ENCODE results near the gene HPCAL1. TPM values are rescaled to one million over a fixed set of nuclear protein-coding genes. Genes with fewer than 3 reads are reported as not detected.

The HPCAL1 gene
- total and polyA plus RNA-seq, 7 experiments from 2014 or later, result 44.9 to 137 (median 89.2) TPM

DNA sequence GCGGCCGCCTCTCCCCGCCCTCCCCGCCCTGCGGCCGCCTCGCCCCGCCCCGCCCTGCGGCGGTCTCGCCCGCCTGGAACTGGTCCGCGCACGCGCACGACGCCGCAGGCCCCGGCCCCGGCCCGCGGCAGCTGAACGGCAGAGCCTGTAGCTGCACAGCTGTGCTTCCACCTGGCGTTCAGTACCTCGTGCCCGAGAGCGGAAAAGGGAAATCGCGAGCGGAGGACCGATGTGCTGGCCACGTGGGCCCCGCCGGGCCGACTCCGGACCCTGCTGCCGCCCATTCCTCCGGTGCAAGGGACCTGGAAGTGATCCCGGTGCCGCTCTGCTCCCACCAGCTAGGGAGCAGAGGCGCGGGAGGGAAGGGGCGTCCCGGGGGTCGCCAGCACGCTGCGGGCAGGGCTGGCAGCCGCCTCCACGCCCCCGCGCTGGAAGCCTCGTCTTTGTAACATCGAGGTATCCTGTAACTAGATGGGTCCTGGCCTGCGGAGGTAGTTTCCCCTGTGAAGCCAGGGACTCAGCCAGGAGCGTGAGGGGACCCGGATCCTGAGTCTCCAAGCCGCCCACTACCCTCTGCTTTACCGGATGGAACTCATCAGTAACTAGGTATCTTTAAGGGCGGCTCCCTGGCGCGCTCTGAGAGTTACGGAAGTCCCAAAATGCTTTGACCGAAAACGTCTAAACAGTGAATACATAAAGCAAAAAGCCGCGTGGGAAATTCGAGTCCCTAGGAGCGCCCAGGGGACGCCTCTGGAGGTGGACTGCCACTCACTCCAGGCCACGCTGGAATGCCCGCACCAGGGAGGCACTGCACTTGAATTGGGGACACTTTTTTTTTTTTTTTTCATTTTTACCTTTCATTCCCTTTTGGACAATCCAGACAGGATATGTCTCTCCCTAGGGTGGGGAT, 146.1 kb downstream of the HPCAL1 start:
- H3K36me3 ChIP-seq (ENCODE audit: control insufficient read depth in 2 of 3, insufficient read depth in 3 of 3, low read length in 3 of 3), result peaks cover 0 to 9% (median 2%) of the 10 kb centered on the region in 3 experiments
- H3K27ac ChIP-seq (ENCODE audit: low read depth, low read length), result peak overlapping the region; percentile 81
- peaks cover 0 to 13% (median 9%) of the 10 kb centered on the region in 5 donors for H3K36me3 Mint-ChIP-seq
- peaks cover 8 to 49% (median 28%) of the 10 kb centered on the region in 7 donors for H3K4me1 Mint-ChIP-seq
- H3K9me3 ChIP-seq (ENCODE audit: control insufficient read depth in 2 of 3, low read length in 3 of 3), result no peaks in the 10 kb centered on the region
- peak overlapping the region; percentile 76 to 94 (median 86) for H3K27ac Mint-ChIP-seq
- POLR2A ChIA-PET, result interaction anchor here (0.6 to 2.8 kb wide), 18 partner anchors 8 to 405 kb away, joined by 3 to 21 read pairs (median 4); partner anchors contain the start of genes HPCAL1 and PDIA6
- no peaks in the 10 kb centered on the region for H3K27me3 ChIP-seq (ENCODE audit: control insufficient read depth in 2 of 2, insufficient read depth in 2 of 2, low read length in 2 of 2)
- H3K4me3 ChIP-seq (ENCODE audit: low read length), result peak overlapping the region; percentile 91
- CTCF ChIA-PET, result interaction anchor here (1.2 to 1.7 kb wide), 4 partner anchors 14 to 324 kb away, joined by 3 to 5 read pairs (median 4); partner anchors contain the start of gene HPCAL1
- ATAC-seq (no peak), DNase-seq (peak; percentile 93 to 97 (median 94))
- H3K4me1 ChIP-seq (ENCODE audit: control insufficient read depth in 2 of 2, insufficient read depth in 2 of 2, low read length in 2 of 2), result peaks cover 12 to 26% of the 10 kb centered on the region in 2 donors
- H3K4me3 Mint-ChIP-seq, result peak overlapping the region; percentile 67 to 86 (median 80)
- no peaks in the 10 kb centered on the region for H3K27me3 Mint-ChIP-seq
- H3K9me3 Mint-ChIP-seq, result no peaks in the 10 kb centered on the region
- intact Hi-C loops (cut with micrococcal nuclease), result loop anchor here (1.0 to 10.0 kb wide), 21 partner anchors 40 to 1767 kb away; partner anchors contain the start of genes ADAM17 (in 2 of the 2), GRHL1 (in 2 of the 2), HPCAL1 (in 2 of the 2) and TAF1B (in 2 of the 2)

DNA sequence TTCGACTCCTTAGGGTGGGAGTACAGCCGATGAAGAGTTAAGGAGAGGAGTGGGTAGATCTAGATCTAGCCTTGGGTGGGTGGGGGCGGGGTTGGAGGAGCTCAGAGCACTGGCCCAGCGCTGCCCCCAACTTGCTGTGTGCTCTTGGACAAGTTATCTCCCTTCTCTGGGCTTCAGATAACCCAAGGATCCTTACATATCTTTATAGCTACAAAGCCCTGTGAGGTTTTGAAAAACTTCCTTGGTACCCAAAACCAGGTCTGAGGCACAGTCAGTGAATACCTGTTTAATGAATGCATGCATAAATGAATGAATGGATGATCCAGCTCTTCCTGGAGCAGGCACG, 146.8 kb downstream of the HPCAL1 start:
- Histone ChIP-seq H3K4me3 (ENCODE audit: low read length) (peak overlapping the region; percentile 91), H3K9me3 (ENCODE audit: control insufficient read depth in 2 of 3, low read length in 3 of 3) (no peaks in the 10 kb centered on the region), H3K27ac (ENCODE audit: low read depth, low read length) (peak overlapping the region; percentile 81), H3K4me1 (ENCODE audit: control insufficient read depth in 2 of 2, insufficient read depth in 2 of 2, low read length in 2 of 2) (peaks cover 12 to 26% of the 10 kb centered on the region in 2 donors), H3K36me3 (ENCODE audit: control insufficient read depth in 2 of 3, insufficient read depth in 3 of 3, low read length in 3 of 3) (peaks cover 0 to 3% (median 0%) of the 10 kb centered on the region in 3 experiments), H3K27me3 (ENCODE audit: control insufficient read depth in 2 of 2, insufficient read depth in 2 of 2, low read length in 2 of 2) (no peaks in the 10 kb centered on the region)
- DNase-seq (no peak), ATAC-seq (no peak)
- ChIA-PET POLR2A (interaction anchor here (0.6 to 1.6 kb wide), 3 partner anchors 9 to 329 kb away, joined by 3 to 5 read pairs (median 4); no protein-coding TSS in a partner anchor), CTCF (interaction anchor here (1.7 kb wide), 1 partner anchor 14 kb away, joined by 4 read pairs; no protein-coding TSS in a partner anchor)
- H3K36me3 Mint-ChIP-seq, result peaks cover 0 to 8% (median 5%) of the 10 kb centered on the region in 5 donors
- intact Hi-C loops (cut with micrococcal nuclease), result loop anchor here (1.0 to 10.0 kb wide), 16 partner anchors 43 to 1767 kb away; partner anchors contain the start of genes ADAM17 (in 2 of the 2), GRHL1 (in 2 of the 2), YWHAQ (in 2 of the 2) and CPSF3 (in 1 of the 2)
- peaks cover 8 to 48% (median 28%) of the 10 kb centered on the region in 7 donors for H3K4me1 Mint-ChIP-seq
- H3K27me3 Mint-ChIP-seq, result no peaks in the 10 kb centered on the region
- H3K9me3 Mint-ChIP-seq, result no peaks in the 10 kb centered on the region
- H3K27ac Mint-ChIP-seq, result peak overlapping the region; percentile 77 to 94 (median 86)
- H3K4me3 Mint-ChIP-seq, result peak overlapping the region; percentile 67 to 86 (median 80)

DNA sequence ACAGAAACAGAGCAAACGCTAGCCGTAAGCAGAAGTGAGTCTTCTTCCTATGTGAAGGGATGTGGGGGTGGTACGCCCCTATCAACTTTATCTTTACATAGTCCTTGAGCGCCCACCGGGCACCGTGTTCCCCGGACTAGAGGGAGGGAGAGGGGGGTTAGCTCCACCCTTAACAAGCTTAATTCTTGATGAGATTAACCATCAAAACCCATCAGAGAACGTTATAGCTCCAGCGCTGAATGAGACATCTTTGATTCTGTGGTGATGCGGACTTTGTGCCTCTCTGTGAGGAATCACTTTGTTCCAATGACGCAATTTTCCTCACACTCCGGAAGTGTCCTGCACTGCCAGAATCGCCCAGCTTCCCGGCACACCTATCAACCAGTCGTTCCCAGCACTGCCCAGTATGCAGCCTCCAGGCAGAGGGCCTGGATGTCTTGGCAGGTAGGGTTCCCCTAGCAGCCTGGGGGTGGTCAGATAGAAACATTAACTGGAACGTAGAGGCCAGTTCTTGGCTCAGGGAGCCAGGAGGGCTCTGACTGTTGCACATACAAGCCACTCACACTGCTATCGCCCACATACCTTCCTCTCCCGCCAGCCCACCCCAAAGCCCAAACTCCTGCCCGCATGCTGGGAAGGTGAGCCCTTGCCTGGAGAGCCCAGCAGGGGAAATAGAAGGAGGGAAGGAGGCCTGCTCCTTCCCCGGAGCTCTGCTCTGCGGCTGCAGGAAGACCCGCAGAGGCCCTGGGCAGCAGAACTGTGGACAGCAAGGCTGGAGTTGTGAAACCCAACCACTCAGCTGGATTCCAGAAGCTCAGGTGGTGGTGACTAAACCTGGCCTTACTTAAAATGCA, 147.4 kb downstream of the HPCAL1 start:
- no peaks in the 10 kb centered on the region for H3K9me3 Mint-ChIP-seq
- no peaks in the 10 kb centered on the region for H3K27me3 Mint-ChIP-seq
- DNase-seq (no peak), ATAC-seq (no peak)
- H3K27ac Mint-ChIP-seq, result peak overlapping the region; percentile 52 to 90 (median 79)
- peak overlapping the region; percentile 41 to 86 (median 79) for H3K4me3 Mint-ChIP-seq
- POLR2A ChIA-PET, result interaction anchor here (0.6 to 1.6 kb wide), 2 partner anchors 41 to 330 kb away, joined by 3 to 5 read pairs; no protein-coding TSS in a partner anchor
- peaks cover 6 to 42% (median 28%) of the 10 kb centered on the region in 7 donors for H3K4me1 Mint-ChIP-seq
- intact Hi-C loops (cut with micrococcal nuclease), result loop anchor here (1.0 to 10.0 kb wide), 16 partner anchors 43 to 1768 kb away; partner anchors contain the start of genes ADAM17 (in 2 of the 2), GRHL1 (in 2 of the 2), YWHAQ (in 2 of the 2) and CPSF3 (in 1 of the 2)
- no peaks in the 10 kb centered on the region for H3K27me3 ChIP-seq (ENCODE audit: control insufficient read depth in 2 of 2, insufficient read depth in 2 of 2, low read length in 2 of 2)
- no peaks in the 10 kb centered on the region for H3K9me3 ChIP-seq (ENCODE audit: control insufficient read depth in 2 of 3, low read length in 3 of 3)
- no peak overlapping the region for H3K27ac ChIP-seq (ENCODE audit: low read depth, low read length)
- no peak overlapping the region for H3K4me3 ChIP-seq (ENCODE audit: low read length)
- H3K36me3 ChIP-seq (ENCODE audit: control insufficient read depth in 2 of 3, insufficient read depth in 3 of 3, low read length in 3 of 3), result no peaks in the 10 kb centered on the region
- CTCF ChIA-PET, result interaction anchor here (0.6 to 1.7 kb wide), 2 partner anchors 15 to 123 kb away, joined by 4 read pairs; no protein-coding TSS in a partner anchor
- H3K4me1 ChIP-seq (ENCODE audit: control insufficient read depth in 2 of 2, insufficient read depth in 2 of 2, low read length in 2 of 2), result peaks cover 12 to 26% of the 10 kb centered on the region in 2 donors
- peaks cover 0 to 4% (median 0%) of the 10 kb centered on the region in 5 donors for H3K36me3 Mint-ChIP-seq

DNA sequence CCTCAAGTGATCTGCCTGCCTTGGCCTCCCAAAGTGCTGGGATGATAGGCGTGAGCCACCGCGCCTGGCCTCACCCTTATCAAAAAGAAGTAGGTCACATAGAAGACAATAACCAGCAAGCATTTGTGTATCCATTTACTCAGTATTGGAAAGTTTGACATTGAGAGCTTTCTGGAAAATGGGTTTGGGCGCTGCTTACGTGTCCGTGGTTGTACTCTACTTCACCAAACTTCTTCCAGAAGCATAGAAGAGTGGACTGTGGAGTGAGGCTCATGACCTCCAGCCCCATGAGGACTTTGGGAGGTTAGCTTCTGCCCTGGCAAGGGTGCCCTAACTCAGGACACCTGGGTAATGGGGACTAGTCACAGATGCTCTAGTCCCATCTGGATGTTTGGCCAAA, 149.1 kb downstream of the HPCAL1 start:
- ATAC-seq, result no peak
- Mint-ChIP-seq H3K4me3 (no peak overlapping the region), H3K9me3 (no peaks in the 10 kb centered on the region), H3K27ac (peak overlapping the region in 1 of 9 donors; percentile 23), H3K36me3 (peaks cover 0 to 4% (median 0%) of the 10 kb centered on the region in 5 donors), H3K4me1 (peaks cover 6 to 33% (median 21%) of the 10 kb centered on the region in 7 donors), H3K27me3 (peaks cover 0 to under 1% (median 0%) of the 10 kb centered on the region in 5 donors)
- Histone ChIP-seq H3K27me3 (ENCODE audit: control insufficient read depth in 2 of 2, insufficient read depth in 2 of 2, low read length in 2 of 2) (no peaks in the 10 kb centered on the region), H3K36me3 (ENCODE audit: control insufficient read depth in 2 of 3, insufficient read depth in 3 of 3, low read length in 3 of 3) (no peaks in the 10 kb centered on the region), H3K4me1 (ENCODE audit: control insufficient read depth in 2 of 2, insufficient read depth in 2 of 2, low read length in 2 of 2) (peaks cover 12 to 14% of the 10 kb centered on the region in 2 donors), H3K27ac (ENCODE audit: low read depth, low read length) (no peak overlapping the region), H3K4me3 (ENCODE audit: low read length) (no peak overlapping the region), H3K9me3 (ENCODE audit: control insufficient read depth in 2 of 3, low read length in 3 of 3) (no peaks in the 10 kb centered on the region)
- ChIA-PET CTCF (interaction anchor here (1.3 kb wide), 1 partner anchor 11 kb away, joined by 4 read pairs; no protein-coding TSS in a partner anchor), POLR2A (interaction anchor here (0.5 to 0.7 kb wide), 2 partner anchors 44 to 346 kb away, joined by 3 read pairs; no protein-coding TSS in a partner anchor)
- no peak for DNase-seq
- intact Hi-C loops (cut with micrococcal nuclease), result no loop called here

DNA sequence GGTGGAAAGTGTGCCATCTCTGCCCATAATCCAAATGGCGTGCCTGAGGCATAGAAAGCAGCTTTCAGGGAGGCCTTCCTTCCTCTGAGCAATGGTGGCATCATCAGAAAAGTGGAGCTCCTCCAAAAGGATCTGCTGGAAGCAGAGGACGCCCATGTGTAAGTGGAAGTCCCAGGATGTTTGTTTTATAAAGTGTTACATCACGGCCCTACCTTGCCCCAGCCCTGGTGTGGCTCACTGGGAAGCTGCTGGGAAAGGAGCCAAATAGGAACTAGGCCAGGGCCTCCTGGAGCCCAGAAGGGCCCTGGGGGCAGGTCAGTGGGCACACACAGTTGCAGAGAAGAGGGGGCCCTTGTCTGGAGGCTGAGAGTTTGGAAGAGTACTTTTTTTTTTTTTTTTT, 149.6 kb downstream of the HPCAL1 start:
- H3K4me3 Mint-ChIP-seq, result no peak overlapping the region
- H3K27ac ChIP-seq (ENCODE audit: low read depth, low read length), result no peak overlapping the region
- H3K4me3 ChIP-seq (ENCODE audit: low read length), result no peak overlapping the region
- H3K27me3 Mint-ChIP-seq, result peaks cover 0 to 3% (median 0%) of the 10 kb centered on the region in 5 donors
- ATAC-seq (no peak), DNase-seq (no peak)
- no peaks in the 10 kb centered on the region for H3K36me3 ChIP-seq (ENCODE audit: control insufficient read depth in 2 of 3, insufficient read depth in 3 of 3, low read length in 3 of 3)
- peaks cover 0 to 3% (median 0%) of the 10 kb centered on the region in 5 donors for H3K36me3 Mint-ChIP-seq
- H3K9me3 ChIP-seq (ENCODE audit: control insufficient read depth in 2 of 3, low read length in 3 of 3), result no peaks in the 10 kb centered on the region
- ChIA-PET POLR2A (interaction anchor here (0.5 kb wide), 1 partner anchor 347 kb away, joined by 3 read pairs; no protein-coding TSS in a partner anchor), CTCF (interaction anchor here (1.3 kb wide), 1 partner anchor 12 kb away, joined by 4 read pairs; no protein-coding TSS in a partner anchor)
- peaks cover 8 to 10% of the 10 kb centered on the region in 2 donors for H3K4me1 ChIP-seq (ENCODE audit: control insufficient read depth in 2 of 2, insufficient read depth in 2 of 2, low read length in 2 of 2)
- peaks cover 3 to 28% (median 16%) of the 10 kb centered on the region in 7 donors for H3K4me1 Mint-ChIP-seq
- H3K27me3 ChIP-seq (ENCODE audit: control insufficient read depth in 2 of 2, insufficient read depth in 2 of 2, low read length in 2 of 2), result no peaks in the 10 kb centered on the region
- H3K27ac Mint-ChIP-seq, result no peak overlapping the region
- intact Hi-C loops (cut with micrococcal nuclease), result no loop called here
- H3K9me3 Mint-ChIP-seq, result no peaks in the 10 kb centered on the region
